ENCODE data around the gene GALNTL6. TPM values are rescaled to one million over a fixed set of nuclear protein-coding genes. Genes with fewer than 3 reads are reported as not detected.

The GALNTL6 gene
- total and polyA plus RNA-seq, 4 donors: 0.08 to 0.09 (median 0.09) TPM; not detected in 1

- no peaks in the 10 kb centered on the region for H3K36me3 ChIP-seq (ENCODE audit: control insufficient read depth in 4 of 4, insufficient read depth in 4 of 4, low read length in 4 of 4)
- ATAC-seq (ENCODE audit: insufficient read depth, low FRiP score): no peak
- no peak overlapping the region for H3K4me3 ChIP-seq
- H3K4me1 ChIP-seq (ENCODE audit: control insufficient read depth in 5 of 5, insufficient read depth in 5 of 5, low read length in 5 of 5): no peaks in the 10 kb centered on the region
- H3K27me3 ChIP-seq (ENCODE audit: control insufficient read depth in 3 of 3, insufficient read depth in 3 of 3, low read length in 2 of 3): no peaks in the 10 kb centered on the region
- H3K9me3 ChIP-seq (ENCODE audit: control insufficient read depth in 4 of 4, insufficient read depth in 3 of 4, low read length in 3 of 4): peaks cover 0 to 11% (median 6%) of the 10 kb centered on the region in 4 donors
- 73 to 77% methylated on average over 5 of the region's 5 CpGs for WGBS, 2 donors
- DNase-seq: no peak
- no peak for TF ChIP-seq CTCF (IDR thresholded peaks at IDR 0.05; ENCODE audit: control extremely low read depth, extremely low read depth)
- H3K27ac ChIP-seq (ENCODE audit: low read depth in 1 of 2, low read length in 1 of 2): no peak overlapping the region
- H3K9ac ChIP-seq (ENCODE audit: insufficient read depth in 1 of 2, low read length in 2 of 2): no peak overlapping the region
Measured at GRCh38 chr4:172708184-172708583, 895.0 kb downstream of the GALNTL6 start.

GRCh38 chr4:172709376-172709775, 896.2 kb downstream of the GALNTL6 start:
- Histone ChIP-seq H3K36me3 (ENCODE audit: control insufficient read depth in 4 of 4, insufficient read depth in 4 of 4, low read length in 4 of 4) (no peaks in the 10 kb centered on the region), H3K9ac (ENCODE audit: insufficient read depth in 1 of 2, low read length in 2 of 2) (no peak overlapping the region), H3K9me3 (ENCODE audit: control insufficient read depth in 4 of 4, insufficient read depth in 3 of 4, low read length in 3 of 4) (peaks cover 0 to 11% (median 6%) of the 10 kb centered on the region in 4 donors), H3K4me1 (ENCODE audit: control insufficient read depth in 5 of 5, insufficient read depth in 5 of 5, low read length in 5 of 5) (no peaks in the 10 kb centered on the region), H3K27me3 (ENCODE audit: control insufficient read depth in 3 of 3, insufficient read depth in 3 of 3, low read length in 2 of 3) (no peaks in the 10 kb centered on the region), H3K27ac (ENCODE audit: low read depth in 1 of 2, low read length in 1 of 2) (no peak overlapping the region), H3K4me3 (no peak overlapping the region)
- TF ChIP-seq CTCF (IDR thresholded peaks at IDR 0.05; ENCODE audit: control extremely low read depth, extremely low read depth): no peak
- DNase-seq (no peak), ATAC-seq (ENCODE audit: insufficient read depth, low FRiP score) (no peak)
- 42 to 62% methylated on average over 1 of the region's 1 CpG for WGBS, 2 donors

GRCh38 chr4:172716291-172716690, 903.1 kb downstream of the GALNTL6 start:
- no peak overlapping the region for H3K9ac ChIP-seq (ENCODE audit: insufficient read depth in 1 of 2, low read length in 2 of 2)
- ATAC-seq (ENCODE audit: insufficient read depth, low FRiP score) (no peak), DNase-seq (no peak)
- H3K36me3 ChIP-seq (ENCODE audit: control insufficient read depth in 4 of 4, insufficient read depth in 4 of 4, low read length in 4 of 4): no peaks in the 10 kb centered on the region
- TF ChIP-seq CTCF (IDR thresholded peaks at IDR 0.05; ENCODE audit: control extremely low read depth, extremely low read depth): no peak
- H3K27me3 ChIP-seq (ENCODE audit: control insufficient read depth in 3 of 3, insufficient read depth in 3 of 3, low read length in 2 of 3): no peaks in the 10 kb centered on the region
- no peaks in the 10 kb centered on the region for H3K4me1 ChIP-seq (ENCODE audit: control insufficient read depth in 5 of 5, insufficient read depth in 5 of 5, low read length in 5 of 5)
- WGBS, 2 donors: 62 to 77% methylated on average over 9 of the region's 9 CpGs
- no peaks in the 10 kb centered on the region for H3K9me3 ChIP-seq (ENCODE audit: control insufficient read depth in 4 of 4, insufficient read depth in 3 of 4, low read length in 3 of 4)
- no peak overlapping the region for H3K4me3 ChIP-seq
- H3K27ac ChIP-seq (ENCODE audit: low read depth in 1 of 2, low read length in 1 of 2): no peak overlapping the region

GRCh38 chr4:172721659-172722058, 908.5 kb downstream of the GALNTL6 start:
- no peaks in the 10 kb centered on the region for H3K4me1 ChIP-seq (ENCODE audit: control insufficient read depth in 5 of 5, insufficient read depth in 5 of 5, low read length in 5 of 5)
- WGBS, 2 donors: 65 to 68% methylated on average over 4 of the region's 4 CpGs
- no peaks in the 10 kb centered on the region for H3K27me3 ChIP-seq (ENCODE audit: control insufficient read depth in 3 of 3, insufficient read depth in 3 of 3, low read length in 2 of 3)
- no peak overlapping the region for H3K9ac ChIP-seq (ENCODE audit: insufficient read depth in 1 of 2, low read length in 2 of 2)
- H3K9me3 ChIP-seq (ENCODE audit: control insufficient read depth in 4 of 4, insufficient read depth in 3 of 4, low read length in 3 of 4): no peaks in the 10 kb centered on the region
- no peaks in the 10 kb centered on the region for H3K36me3 ChIP-seq (ENCODE audit: control insufficient read depth in 4 of 4, insufficient read depth in 4 of 4, low read length in 4 of 4)
- no peak overlapping the region for H3K27ac ChIP-seq (ENCODE audit: low read depth in 1 of 2, low read length in 1 of 2)
- no peak overlapping the region for H3K4me3 ChIP-seq
- DNase-seq (no peak), ATAC-seq (ENCODE audit: insufficient read depth, low FRiP score) (no peak)
- no peak for TF ChIP-seq CTCF (IDR thresholded peaks at IDR 0.05; ENCODE audit: control extremely low read depth, extremely low read depth)
